Tibial artery (tissue), 4 donors: ENCODE data around the gene FNIP1.
"Not testable (repeated sequence)": the region's sequence is repeated elsewhere in the genome, so short reads cannot be mapped to it uniquely, and the experiment has no call there.

ENCODE experiments used
- DNase-seq, 2 donors: peaks; one replicate each; pipeline ENCODE4 v3.0.0-alpha.2; 2019
- H3K27ac ChIP-seq, 2 donors: fragments of 200-600 bp; sonication (generic) in 1 of 2; 1 replicate in 1 of 2; 2 replicates in 1 of 2; pipeline ENCODE4 v1.5.1; 2018 to 2019; ENCODE audit warnings: mild to moderate bottlenecking in 1 of 2
- H3K27me3 ChIP-seq, 2 donors: fragments of 200-600 bp; sonication (generic) in 1 of 2; one replicate each; pipeline versions ENCODE4 v1.5.1 to v1.6.0; 2016 to 2019
- H3K36me3 ChIP-seq, 3 donors: fragments of 200-600 bp; sonication (generic) in 2 of 3; one replicate each; pipeline ENCODE4 v1.5.1; 2016 to 2019; ENCODE audit warnings: mild to moderate bottlenecking in 2 of 3
- H3K4me1 ChIP-seq, 4 donors: fragments of 200-600 bp; sonication (generic) in 2 of 4; 1 replicate in 3 of 4; 2 replicates in 1 of 4; pipeline ENCODE4 v1.5.1; 2016 to 2019
- H3K4me3 ChIP-seq, 2 donors: fragments of 200-600 bp; sonication (generic) in 1 of 2; 1 replicate in 1 of 2; 2 replicates in 1 of 2; pipeline ENCODE4 v1.5.1; 2018 to 2019; ENCODE audit warnings: mild to moderate bottlenecking in 2 of 2
- H3K9me3 ChIP-seq, 3 donors: fragments of 200-600 bp; sonication (generic) in 1 of 3; one replicate each; pipeline ENCODE4 v1.5.1; 2016 to 2019
- CTCF ChIP-seq, 2 experiments: fragments of 200-600 bp in 1 of 2; fragments of 450-650 bp in 1 of 2; IDR thresholded peaks; one replicate each; pipeline ENCODE4 v1.5.1; 2017 to 2019; ENCODE audit warnings: antibody characterized with exemption in 2 of 2, mild to moderate bottlenecking in 1 of 2, moderate library complexity in 1 of 2
- intact Hi-C: fragments of 100-400 bp; cut with DNase I; formaldehyde crosslinking; loops from one replicate; pipeline ENCODE4 v1.15.0; 2023; ENCODE audit warnings: low total_unique reads

The FNIP1 gene

GRCh38 chr5:131796793-131797693 is at the start of gene FNIP1:
Gene FNIP1 (minus strand): TSS chr5:131797017. CDS start chr5:131796921, 96 bp downstream.
- no peak for TF ChIP-seq CTCF (IDR thresholded peaks at IDR 0.05)
- peak; percentile 100 for DNase-seq
- H3K36me3 ChIP-seq: no peaks in the 10 kb centered on the region
- no peaks in the 10 kb centered on the region for H3K27me3 ChIP-seq
- no peaks in the 10 kb centered on the region for H3K9me3 ChIP-seq
- intact Hi-C loops: loop anchor here (2.0 kb wide), 1 partner anchor 162 kb away; the partner anchor contains the start of gene RAPGEF6
- H3K4me1 ChIP-seq: peaks cover 0 to 38% (median 18%) of the 10 kb centered on the region in 4 donors
- peak within 1 kb of the TSS; percentile 95 to 100 for H3K27ac ChIP-seq
- H3K4me3 ChIP-seq: peak within 1 kb of the TSS; percentile 75 to 86

- H3K36me3 ChIP-seq: no peaks in the 10 kb centered on the region
- no peak overlapping the region for H3K27ac ChIP-seq
- intact Hi-C loops: no loop called here
- no peak for DNase-seq
- no peaks in the 10 kb centered on the region for H3K27me3 ChIP-seq
- no peak overlapping the region for H3K4me3 ChIP-seq
- no peak for TF ChIP-seq CTCF (IDR thresholded peaks at IDR 0.05)
- H3K4me1 ChIP-seq: no peaks in the 10 kb centered on the region
- H3K9me3 ChIP-seq: peaks cover 0 to 25% (median 21%) of the 10 kb centered on the region in 3 donors
Measured at GRCh38 chr5:131846536-131846935, 49.7 kb upstream of the FNIP1 start.

- H3K4me1 ChIP-seq: no peaks in the 10 kb centered on the region
- no peak overlapping the region for H3K27ac ChIP-seq
- no peak for DNase-seq
- H3K27me3 ChIP-seq: no peaks in the 10 kb centered on the region
- no peaks in the 10 kb centered on the region for H3K36me3 ChIP-seq
- no peak for TF ChIP-seq CTCF (IDR thresholded peaks at IDR 0.05)
- peaks cover 0 to 25% (median 21%) of the 10 kb centered on the region in 3 donors for H3K9me3 ChIP-seq
- intact Hi-C loops: no loop called here
- no peak overlapping the region for H3K4me3 ChIP-seq
Measured at GRCh38 chr5:131845828-131846227, 49.0 kb upstream of the FNIP1 start.

- DNase-seq, H3K4me1 ChIP-seq, H3K27ac ChIP-seq, H3K27me3 ChIP-seq, H3K4me3 ChIP-seq, H3K36me3 ChIP-seq, intact Hi-C loops: not testable (repeated sequence)
- H3K9me3 ChIP-seq: peaks cover 0 to 26% (median 15%) of the 10 kb centered on the region in 3 donors
Measured at GRCh38 chr5:131842971-131843370, 46.2 kb upstream of the FNIP1 start.

- H3K4me1 ChIP-seq, intact Hi-C loops, H3K27me3 ChIP-seq, H3K4me3 ChIP-seq, DNase-seq, H3K27ac ChIP-seq, H3K36me3 ChIP-seq, H3K9me3 ChIP-seq: not testable (repeated sequence)
Measured at GRCh38 chr5:131832702-131833101, 35.9 kb upstream of the FNIP1 start.

- no peak for DNase-seq
Measured at GRCh38 chr5:131825404-131826013, 28.7 kb upstream of the FNIP1 start.

More at GRCh38 chr5:131825404-131826013, 28.7 kb upstream of the FNIP1 start:
- no peak for TF ChIP-seq CTCF (IDR thresholded peaks at IDR 0.05)
- H3K4me3 ChIP-seq: no peak overlapping the region
- no peaks in the 10 kb centered on the region for H3K4me1 ChIP-seq
- no peak overlapping the region for H3K27ac ChIP-seq
- H3K27me3 ChIP-seq: no peaks in the 10 kb centered on the region
- no peaks in the 10 kb centered on the region for H3K36me3 ChIP-seq
- intact Hi-C loops: no loop called here
- peaks cover 0 to 6% (median 0%) of the 10 kb centered on the region in 3 donors for H3K9me3 ChIP-seq
